ENCODE data around the gene ZNF362.

- TF ChIP-seq TAF1 (IDR thresholded peaks at IDR 0.05; ENCODE audit: low read depth) (no peak), CREB1 (IDR thresholded peaks at IDR 0.05; ENCODE audit: low read depth) (no peak), EP300 (IDR thresholded peaks at IDR 0.05; ENCODE audit: borderline replicate concordance) (no peak), FOXM1 (IDR thresholded peaks at IDR 0.05; ENCODE audit: borderline replicate concordance, low read depth) (no peak), CEBPB (IDR thresholded peaks at IDR 0.05) (no peak), EGR1 (IDR thresholded peaks at IDR 0.05) (no peak), REST (IDR thresholded peaks at IDR 0.05; ENCODE audit: low read depth) (no peak), RAD21 (IDR thresholded peaks at IDR 0.05; ENCODE audit: low read depth) (no peak), TEAD4 (IDR thresholded peaks at IDR 0.05) (no peak), YY1 (IDR thresholded peaks at IDR 0.05; ENCODE audit: low read depth) (no peak), TCF12 (IDR thresholded peaks at IDR 0.05; ENCODE audit: low read depth) (no peak), MAX (IDR thresholded peaks at IDR 0.05) (no peak)
Measured at GRCh38 chr1:33263890-33264504, 7.7 kb downstream of the ZNF362 start.

Data from Ishikawa (cell line).